Motor neuron (in vitro differentiated cells): ENCODE data around the gene LMAN2. TPM values are rescaled to one million over a fixed set of nuclear protein-coding genes. Genes with fewer than 3 reads are reported as not detected.

Experiments
- ATAC-seq, 8 experiments: fragments of 200-7000 bp; cut with Tn5 transposase; replicated peaks in 6 of 8; 2 replicates each; pipeline ENCODE4 v1.8.0; 2021; ENCODE audit warnings: mild to moderate bottlenecking in 8 of 8, moderate library complexity in 8 of 8
- H3K27ac ChIP-seq, 2 donors: fragments of 250-450 bp; sonication (Bioruptor Pico); 2 replicates each; pipeline ENCODE4 v1.9.0; 2021; ENCODE audit warnings: antibody characterized with exemption in 2 of 2, mild to moderate bottlenecking in 2 of 2, moderate library complexity in 1 of 2
- H3K4me1 ChIP-seq, 2 donors: fragments of 250-450 bp; sonication (Bioruptor Pico); replicated peaks in 1 of 2; 2 replicates each; pipeline ENCODE4 v1.6.1; 2021; ENCODE audit warnings: antibody characterized with exemption in 2 of 2, mild to moderate bottlenecking in 2 of 2, moderate library complexity in 1 of 2
- H3K4me3 ChIP-seq, 5 donors: fragments of 250-450 bp; sonication (Bioruptor Pico); 2 replicates each; pipeline ENCODE4 v1.9.0; 2021; ENCODE audit warnings: antibody characterized with exemption in 5 of 5, mild to moderate bottlenecking in 5 of 5, moderate library complexity in 4 of 5
- WGBS, 10 experiments: fragments of 450-650 bp; shearing (Covaris generic); methylation state at CpG; one replicate each; pipeline ENCODE4 v1.0.0; 2022; 5-methylcytosine and 5-hydroxymethylcytosine counted together
- in situ Hi-C, 9 experiments: fragments of 400-800 bp; cut with MboI; loops; one replicate each; pipeline ENCODE4 v1.15.0; 2021; ENCODE audit warnings: low sequenced_read_pairs in 9 of 9, low pct_unique_long_range_greater_than_20kb in 2 of 9; ENCODE audit not compliant: unreplicated experiment in 9 of 9
- total RNA-seq, 8 experiments: library from RNA; unstranded; fragments of 300-600 nt; gene quantifications; 2 replicates each; pipeline versions ENCODE4 v1.2.3 to v1.2.4, GENCODE V29; 2022

The LMAN2 gene
- total RNA-seq, 8 experiments from 2014 or later = 48.3 to 219 (median 111) TPM

- no peak overlapping the region for H3K4me3 ChIP-seq
- no peak overlapping the region for H3K27ac ChIP-seq
- ATAC-seq = no peak
- H3K4me1 ChIP-seq = peaks cover 1 to 5% of the 10 kb centered on the region in 2 donors
- in situ Hi-C loops = no loop called here
- 88 to 100% (median 95%) methylated on average over 2 to 6 of the region's 7 CpGs; no CpG with 5 or more reads in 2 of the 10 experiments for WGBS, 10 experiments
Observed at GRCh38 chr5:177320879-177321278, 30.6 kb downstream of the LMAN2 start.

GRCh38 chr5:177319913-177320588, 31.4 kb downstream of the LMAN2 start:
- 80 to 100% (median 88%) methylated on average over 1 to 4 of the region's 14 CpGs; no CpG with 5 or more reads in 5 of the 10 experiments for WGBS, 10 experiments
- Histone ChIP-seq H3K27ac (no peak overlapping the region), H3K4me3 (no peak overlapping the region), H3K4me1 (no peaks in the 10 kb centered on the region)
- no peak for ATAC-seq
- in situ Hi-C loops = no loop called here

GRCh38 chr5:177317959-177318377, 33.5 kb downstream of the LMAN2 start:
- Histone ChIP-seq H3K27ac (no peak overlapping the region), H3K4me3 (no peak overlapping the region), H3K4me1 (no peaks in the 10 kb centered on the region)
- peak; percentile 36 to 83 (median 55) for ATAC-seq
- in situ Hi-C loops = no loop called here
- 20 to 90% (median 36%) methylated on average over 2 to 6 of the region's 7 CpGs; no CpG with 5 or more reads in 2 of the 10 experiments for WGBS, 10 experiments

GRCh38 chr5:177316005-177316404, 35.5 kb downstream of the LMAN2 start:
- Histone ChIP-seq H3K4me3 (no peak overlapping the region), H3K4me1 (peaks cover 0 to 3% of the 10 kb centered on the region in 2 donors), H3K27ac (no peak overlapping the region)
- in situ Hi-C loops = no loop called here
- 81 to 100% (median 94%) methylated on average over 1 to 3 of the region's 3 CpGs; no CpG with 5 or more reads in 2 of the 10 experiments for WGBS, 10 experiments
- no peak for ATAC-seq

GRCh38 chr5:177315411-177315810, 36.1 kb downstream of the LMAN2 start:
- no peak overlapping the region for H3K4me3 ChIP-seq
- peaks cover 0 to 4% of the 10 kb centered on the region in 2 donors for H3K4me1 ChIP-seq
- H3K27ac ChIP-seq = no peak overlapping the region
- 50 to 100% (median 95%) methylated on average over 2 of the region's 7 CpGs; no CpG with 5 or more reads in 6 of the 10 experiments for WGBS, 10 experiments
- in situ Hi-C loops = no loop called here
- no peak for ATAC-seq

GRCh38 chr5:177314376-177315342, 36.8 kb downstream of the LMAN2 start:
- WGBS, 10 experiments = 40 to 100% (median 58%) methylated on average over 1 to 3 of the region's 18 CpGs; no CpG with 5 or more reads in 6 of the 10 experiments
- in situ Hi-C loops = no loop called here
- Histone ChIP-seq H3K4me3 (no peak overlapping the region), H3K27ac (no peak overlapping the region), H3K4me1 (peaks cover 0 to 4% of the 10 kb centered on the region in 2 donors)
- ATAC-seq = no peak

GRCh38 chr5:177313561-177314259, 37.8 kb downstream of the LMAN2 start:
- in situ Hi-C loops = no loop called here
- 96 to 100% (median 99%) methylated on average over 2 to 10 of the region's 15 CpGs; no CpG with 5 or more reads in 6 of the 10 experiments for WGBS, 10 experiments
- ATAC-seq = no peak

GRCh38 chr5:177312649-177313181, 38.8 kb downstream of the LMAN2 start:
- ATAC-seq = peak in 6 of 8 experiments; percentile 1 to 4 (median 2)
- H3K27ac ChIP-seq = peak overlapping the region in 1 of 2 donors; percentile 5
- H3K4me1 ChIP-seq = peaks cover 0 to 4% of the 10 kb centered on the region in 2 donors
- 0 to 50% (median 12%) methylated on average over 1 to 11 of the region's 19 CpGs; no CpG with 5 or more reads in 3 of the 10 experiments for WGBS, 10 experiments
- peak overlapping the region; percentile 39 to 46 (median 44) for H3K4me3 ChIP-seq
- in situ Hi-C loops = no loop called here

More at GRCh38 chr5:177313561-177314259, 37.8 kb downstream of the LMAN2 start:
- no peak overlapping the region for H3K4me3 ChIP-seq
- no peak overlapping the region for H3K27ac ChIP-seq
- H3K4me1 ChIP-seq = peaks cover 0 to 4% of the 10 kb centered on the region in 2 donors

- Histone ChIP-seq H3K4me3 (peak within 1 kb of the TSS; percentile 39 to 46 (median 44)), H3K4me1 (peaks cover 0 to 4% of the 10 kb centered on the region in 2 donors), H3K27ac (peak within 1 kb of the TSS in 1 of 2 donors; percentile 5)
- WGBS, 10 experiments = 0 to 2% methylated on average over 8 to 23 of the region's 78 CpGs; no CpG with 5 or more reads in 8 of the 10 experiments
- peak; percentile 74 to 92 (median 88) for ATAC-seq
- in situ Hi-C loops = no loop called here
Observed at GRCh38 chr5:177311723-177312648, 39.5 kb downstream of the LMAN2 start, which contains the start of gene MXD3. MXD3 (minus strand) TSS chr5:177311898; CDS start chr5:177311830, 68 bp downstream.

GRCh38 chr5:177311392-177311722, 40.1 kb downstream of the LMAN2 start:
- Histone ChIP-seq H3K4me3 (peak overlapping the region; percentile 39 to 46 (median 44)), H3K27ac (no peak overlapping the region), H3K4me1 (peaks cover 0 to 4% of the 10 kb centered on the region in 2 donors)
- peak in 6 of 8 experiments; percentile 2 to 38 (median 13) for ATAC-seq
- WGBS, 10 experiments = 0% methylated on average over 2 of the region's 23 CpGs; no CpG with 5 or more reads in 9 of the 10 experiments
- in situ Hi-C loops = no loop called here

GRCh38 chr5:177310757-177311391, 40.6 kb downstream of the LMAN2 start:
- 0 to 23% (median 6%) methylated on average over 1 to 6 of the region's 20 CpGs; no CpG with 5 or more reads in 7 of the 10 experiments for WGBS, 10 experiments
- ATAC-seq = peak in 3 of 8 experiments; percentile 5 to 27 (median 10)
- Histone ChIP-seq H3K4me1 (peaks cover 0 to 4% of the 10 kb centered on the region in 2 donors), H3K27ac (no peak overlapping the region), H3K4me3 (peak overlapping the region in 3 of 5 donors; percentile 39 to 44 (median 40))
- in situ Hi-C loops = no loop called here
